ENCODE data around the gene MPZL1.

The MPZL1 gene

GRCh38 chr1:167695756-167696561 lies 25.8 kb upstream of the MPZL1 start:
- no peak for DNase-seq

- DNase-seq = no peak
These were observed 24.1 kb upstream of the MPZL1 start for GRCh38 chr1:167697667-167698141.

GRCh38 chr1:167698313-167698712 lies 23.5 kb upstream of the MPZL1 start:
- no peak for DNase-seq

DNA sequence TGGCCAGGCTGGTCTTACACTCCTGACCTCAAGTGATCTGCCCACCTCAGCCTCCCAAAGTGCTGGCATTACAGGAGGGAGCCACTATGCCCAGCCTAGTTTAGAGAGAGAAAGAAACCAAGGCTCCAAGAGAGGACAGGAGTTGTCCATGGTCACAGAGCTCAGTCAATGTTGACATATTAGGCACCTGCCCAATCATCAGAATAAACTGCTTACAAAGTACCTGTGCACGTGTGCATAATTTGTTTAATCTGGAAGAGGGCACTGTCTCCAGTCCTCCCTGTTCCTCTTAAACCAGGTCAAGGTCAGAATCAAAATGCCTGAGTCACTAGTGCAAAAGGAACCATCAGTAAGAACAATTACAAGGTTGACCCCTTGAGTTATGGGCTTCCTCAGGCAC lies 20.3 kb upstream of the MPZL1 start:
- DNase-seq = no peak

GRCh38 chr1:167703557-167703956 lies 18.2 kb upstream of the MPZL1 start:
- DNase-seq = no peak

- DNase-seq = no peak
These were observed 17.1 kb upstream of the MPZL1 start for GRCh38 chr1:167704715-167705114.

- DNase-seq = no peak
These were observed 16.5 kb upstream of the MPZL1 start for GRCh38 chr1:167705250-167705649.

- DNase-seq = no peak
These were observed 15.4 kb upstream of the MPZL1 start for GRCh38 chr1:167706363-167706762.

DNA sequence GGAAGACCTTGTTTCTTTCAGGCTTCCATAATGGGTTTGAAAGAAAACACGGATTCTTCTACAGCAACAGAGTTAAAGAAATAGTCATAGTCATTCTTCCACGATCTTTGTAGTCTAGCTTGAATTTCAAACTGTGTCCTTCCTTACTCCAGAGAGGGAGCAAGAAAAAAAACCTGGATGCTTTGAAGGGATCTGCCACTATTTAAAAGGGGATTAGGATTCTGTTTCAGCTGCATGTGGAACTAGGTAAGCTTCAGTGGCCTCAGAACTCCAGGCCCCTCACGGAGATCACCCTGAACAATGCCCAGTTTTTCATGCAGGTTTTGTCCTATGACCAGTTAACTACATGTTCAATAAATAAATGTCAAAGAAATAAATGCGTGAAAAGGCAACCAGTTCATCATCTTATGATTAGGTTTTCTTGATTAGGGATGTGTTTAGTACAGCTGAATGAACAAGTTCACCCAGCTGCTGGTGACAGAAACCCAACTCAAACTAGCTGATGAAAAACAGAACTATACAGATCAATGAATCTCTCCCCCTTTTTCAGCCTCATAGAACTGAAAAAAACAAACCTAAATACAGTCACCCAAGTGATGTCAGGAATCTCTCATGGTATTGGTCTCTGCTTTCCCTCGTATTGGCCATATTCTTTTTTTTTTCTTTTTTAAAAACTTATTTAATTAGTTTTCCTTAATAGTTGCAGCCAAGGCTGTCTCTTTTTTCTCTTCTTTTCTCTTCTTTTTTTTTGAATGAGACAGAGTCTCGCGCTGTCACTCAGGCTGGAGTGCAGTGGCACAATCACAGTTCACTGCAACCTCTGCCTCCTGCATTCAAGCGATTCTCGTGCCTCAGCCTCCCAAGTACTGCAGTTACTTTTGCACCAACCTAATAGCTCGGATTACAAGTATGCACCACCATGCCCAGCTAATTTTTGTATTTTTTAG lies 14.6 kb upstream of the MPZL1 start:
- no peak for DNase-seq

DNA sequence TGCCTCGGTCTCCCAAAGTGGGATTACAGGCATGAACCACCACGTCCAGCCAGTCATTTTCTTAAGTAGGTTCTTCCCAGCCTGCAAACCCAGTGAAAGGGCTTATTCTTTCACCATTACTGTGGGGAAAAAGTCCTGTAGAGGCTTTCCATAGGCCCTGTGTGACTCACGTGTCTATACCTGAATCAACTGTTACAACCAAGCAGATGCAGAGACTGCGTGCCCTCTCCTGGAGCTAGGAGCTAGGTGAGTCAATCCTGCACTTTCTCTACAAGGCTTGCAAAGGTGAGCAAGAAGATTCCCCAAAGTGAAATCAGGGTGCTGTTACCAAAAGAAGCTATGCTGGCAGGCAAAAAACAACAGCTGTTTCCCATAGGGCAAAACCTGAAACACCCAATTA lies 13.8 kb upstream of the MPZL1 start:
- no peak for DNase-seq

- no peak for DNase-seq
These were observed 12.8 kb upstream of the MPZL1 start for GRCh38 chr1:167708940-167709389.

- no peak for DNase-seq
These were observed 10.9 kb upstream of the MPZL1 start for GRCh38 chr1:167710836-167711235.

GRCh38 chr1:167711797-167712196 lies 10.0 kb upstream of the MPZL1 start:
- no peak for DNase-seq

GRCh38 chr1:167713330-167714081 lies 8.3 kb upstream of the MPZL1 start:
- DNase-seq = peak; percentile 34

DNA sequence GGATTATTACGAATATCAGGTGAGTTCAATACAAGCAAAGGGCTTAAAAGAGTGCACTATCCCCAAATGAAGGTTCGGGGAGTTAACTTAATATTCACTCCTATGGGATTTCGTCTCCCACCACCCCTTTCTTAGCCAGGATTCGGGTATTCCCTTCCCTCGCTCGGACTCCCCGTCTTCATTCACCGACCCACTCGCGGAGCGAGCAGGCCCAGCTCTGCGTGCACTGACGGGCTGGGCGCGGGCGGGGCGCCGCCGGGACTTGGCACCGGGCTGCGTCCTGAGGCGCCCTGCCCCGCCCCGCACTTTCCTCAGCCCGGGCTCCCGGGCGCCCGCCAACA lies 7.7 kb upstream of the MPZL1 start:
- DNase-seq = no peak

DNA sequence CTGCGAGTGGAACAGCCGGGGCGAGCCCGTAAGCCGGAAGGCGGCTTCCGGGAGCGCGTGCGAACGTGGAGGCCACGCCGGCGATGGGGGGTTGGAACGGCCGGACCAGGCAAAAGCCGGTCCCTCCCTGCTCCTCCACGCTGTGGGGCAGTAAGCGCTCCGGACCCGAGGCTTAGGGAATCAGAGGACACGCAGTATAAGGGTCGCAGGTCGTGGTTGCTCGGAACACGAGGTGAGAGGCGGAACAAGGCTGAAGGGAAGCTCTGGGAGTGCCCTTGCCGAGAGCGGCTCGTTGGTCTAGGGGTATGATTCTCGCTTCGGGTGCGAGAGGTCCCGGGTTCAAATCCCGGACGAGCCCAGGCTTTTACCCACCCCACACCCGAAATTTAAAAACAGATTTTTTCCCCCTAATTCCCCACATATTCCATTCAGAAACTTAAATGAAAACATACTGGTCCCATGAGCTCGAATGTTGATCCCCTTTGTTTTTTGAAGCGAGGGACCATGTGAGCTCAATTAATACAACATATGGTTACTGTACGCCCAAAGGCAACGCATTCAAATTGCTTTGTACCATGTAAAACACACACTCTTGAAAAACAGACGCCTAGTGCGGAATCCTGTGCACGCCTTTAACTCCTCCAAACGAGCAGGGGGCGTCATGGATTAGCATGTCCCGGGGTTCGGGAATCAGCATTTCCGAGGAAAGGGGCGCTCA lies 7.2 kb upstream of the MPZL1 start:
- peak; percentile 89 for DNase-seq

GRCh38 chr1:167715157-167715999 lies 6.4 kb upstream of the MPZL1 start:
- peak; percentile 87 for DNase-seq

DNA sequence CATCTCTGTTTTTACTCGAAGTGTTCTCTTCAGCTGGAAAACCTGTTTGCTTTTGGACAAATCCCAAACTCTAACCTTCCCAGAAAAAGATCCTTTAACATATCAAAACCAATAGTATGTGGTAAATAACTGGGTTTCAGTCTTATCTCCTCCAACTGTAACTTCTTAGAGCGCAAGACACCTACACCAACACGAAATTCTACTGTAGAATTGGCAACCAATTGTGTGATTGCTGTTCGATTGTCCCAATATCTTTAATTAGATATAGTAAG lies 5.8 kb upstream of the MPZL1 start:
- peak; percentile 63 for DNase-seq

DNA sequence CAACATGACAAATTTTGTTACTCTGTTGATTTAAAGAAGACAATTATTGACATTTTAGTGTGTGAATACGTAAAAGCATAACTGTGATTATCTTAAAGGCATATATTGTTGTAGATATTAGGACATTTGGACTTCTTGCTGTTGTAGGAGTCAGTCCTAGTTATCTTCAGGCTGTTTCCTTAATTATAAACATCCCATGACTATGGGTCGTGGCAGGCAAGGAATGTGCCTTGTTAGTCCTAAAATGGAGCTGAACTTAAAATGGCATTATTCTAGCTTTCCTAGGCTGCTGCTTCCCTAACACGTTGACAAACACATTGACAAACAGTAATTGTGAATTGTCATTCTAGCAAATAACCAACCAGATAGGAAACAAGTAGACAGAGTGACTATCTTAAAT lies 4.4 kb upstream of the MPZL1 start:
- no peak for DNase-seq

GRCh38 chr1:167718914-167719691 lies 2.7 kb upstream of the MPZL1 start:
- DNase-seq = no peak

All from SHP77 treated with DMSO at 0.1 percent for 48 hours (cell line).